ENCODE measurements around the gene C19orf73. TPM values are rescaled to one million over a fixed set of nuclear protein-coding genes. Genes with fewer than 3 reads are reported as not detected.

Gene C19orf73
- total RNA-seq (1 to 10 TPM; 1.4 to 2.5 TPM), polyA plus RNA-seq (3.1 TPM)

- no peaks in the 10 kb centered on the region for H3K9me3 Mint-ChIP-seq
- POLR2A ChIA-PET: no interaction called here
Observed at GRCh38 chr19:49118565-49119410, at the start of gene C19orf73. C19orf73 (minus strand) TSS chr19:49119143; CDS start chr19:49119022, 121 bp downstream.

GRCh38 chr19:49168421-49168820 is 49.5 kb upstream of the C19orf73 start:
- Mint-ChIP-seq H3K4me1 (no peaks in the 10 kb centered on the region), H3K27me3 (peaks cover 7 to 27% of the 10 kb centered on the region in 2 donors), H3K27ac (no peak overlapping the region), H3K36me3 (no peaks in the 10 kb centered on the region), H3K4me3 (no peak overlapping the region), H3K9me3 (no peaks in the 10 kb centered on the region)
- Histone ChIP-seq H3K4me1 (ENCODE audit: insufficient read depth, low read length) (no peaks in the 10 kb centered on the region), H3K36me3 (ENCODE audit: insufficient read depth, low read length) (no peaks in the 10 kb centered on the region), H3K9me3 (ENCODE audit: low read length) (no peaks in the 10 kb centered on the region), H3K4me3 (ENCODE audit: low read length) (no peak overlapping the region), H3K27ac (ENCODE audit: low read depth, low read length) (no peak overlapping the region), H3K27me3 (ENCODE audit: insufficient read depth, low read length, poor library complexity, severe bottlenecking) (no peaks in the 10 kb centered on the region)
- ChIA-PET CTCF (no interaction called here), POLR2A (no interaction called here)
- no peak for DNase-seq

More at GRCh38 chr19:49118565-49119410, at the start of gene C19orf73:
- Histone ChIP-seq H3K27me3 (ENCODE audit: insufficient read depth, low read length, poor library complexity, severe bottlenecking) (no peaks in the 10 kb centered on the region), H3K4me3 (ENCODE audit: low read length) (peak within 1 kb of the TSS; percentile 78), H3K9me3 (ENCODE audit: low read length) (no peaks in the 10 kb centered on the region), H3K4me1 (ENCODE audit: insufficient read depth, low read length) (peaks cover 15% of the 10 kb centered on the region), H3K36me3 (ENCODE audit: insufficient read depth, low read length) (no peaks in the 10 kb centered on the region), H3K27ac (ENCODE audit: low read depth, low read length) (peak within 1 kb of the TSS; percentile 93)
- H3K4me1 Mint-ChIP-seq: peaks cover 35 to 46% (median 41%) of the 10 kb centered on the region in 3 donors
- CTCF ChIA-PET: interaction anchor here (1.0 to 1.8 kb wide), 3 partner anchors 9 to 125 kb away, joined by 3 to 5 read pairs (median 3); partner anchors contain the start of genes GYS1 and RUVBL2
- no peaks in the 10 kb centered on the region for H3K27me3 Mint-ChIP-seq
- H3K4me3 Mint-ChIP-seq: peak within 1 kb of the TSS; percentile 84 to 93 (median 87)
- peaks cover 0 to 3% (median 0%) of the 10 kb centered on the region in 3 donors for H3K36me3 Mint-ChIP-seq
- DNase-seq: peak; percentile 93 to 97 (median 97)
- peak within 1 kb of the TSS; percentile 87 to 96 (median 90) for H3K27ac Mint-ChIP-seq

DNA sequence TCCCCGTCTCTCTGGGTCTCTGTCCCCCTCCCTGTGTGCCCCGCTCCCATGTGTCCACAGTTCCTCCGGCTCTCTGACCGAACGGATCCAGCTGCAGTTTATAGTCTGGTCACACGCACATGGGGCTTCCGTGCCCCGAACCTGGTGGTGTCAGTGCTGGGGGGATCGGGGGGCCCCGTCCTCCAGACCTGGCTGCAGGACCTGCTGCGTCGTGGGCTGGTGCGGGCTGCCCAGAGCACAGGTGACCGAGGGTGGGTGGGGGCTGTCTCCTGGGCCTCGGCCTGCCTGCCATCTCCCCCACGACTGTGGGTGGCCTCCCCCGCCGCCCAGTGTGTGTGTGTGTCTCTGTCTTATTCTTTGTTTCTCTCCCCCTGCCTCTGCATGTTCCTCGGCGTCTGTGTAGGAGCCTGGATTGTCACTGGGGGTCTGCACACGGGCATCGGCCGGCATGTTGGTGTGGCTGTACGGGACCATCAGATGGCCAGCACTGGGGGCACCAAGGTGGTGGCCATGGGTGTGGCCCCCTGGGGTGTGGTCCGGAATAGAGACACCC is 49.0 kb upstream of the C19orf73 start:
- H3K36me3 ChIP-seq (ENCODE audit: insufficient read depth, low read length): no peaks in the 10 kb centered on the region
- H3K27me3 ChIP-seq (ENCODE audit: insufficient read depth, low read length, poor library complexity, severe bottlenecking): no peaks in the 10 kb centered on the region
- Mint-ChIP-seq H3K4me1 (no peaks in the 10 kb centered on the region), H3K27me3 (peaks cover 7 to 27% of the 10 kb centered on the region in 2 donors), H3K4me3 (no peak overlapping the region), H3K36me3 (no peaks in the 10 kb centered on the region), H3K27ac (no peak overlapping the region), H3K9me3 (no peaks in the 10 kb centered on the region)
- DNase-seq: no peak
- POLR2A ChIA-PET: no interaction called here
- no peak overlapping the region for H3K27ac ChIP-seq (ENCODE audit: low read depth, low read length)
- H3K9me3 ChIP-seq (ENCODE audit: low read length): no peaks in the 10 kb centered on the region
- CTCF ChIA-PET: no interaction called here
- no peaks in the 10 kb centered on the region for H3K4me1 ChIP-seq (ENCODE audit: insufficient read depth, low read length)
- no peak overlapping the region for H3K4me3 ChIP-seq (ENCODE audit: low read length)

GRCh38 chr19:49165865-49166301 is 46.9 kb upstream of the C19orf73 start:
- Histone ChIP-seq H3K27me3 (ENCODE audit: insufficient read depth, low read length, poor library complexity, severe bottlenecking) (no peaks in the 10 kb centered on the region), H3K4me1 (ENCODE audit: insufficient read depth, low read length) (no peaks in the 10 kb centered on the region), H3K4me3 (ENCODE audit: low read length) (no peak overlapping the region), H3K27ac (ENCODE audit: low read depth, low read length) (no peak overlapping the region), H3K36me3 (ENCODE audit: insufficient read depth, low read length) (no peaks in the 10 kb centered on the region), H3K9me3 (ENCODE audit: low read length) (no peaks in the 10 kb centered on the region)
- CTCF ChIA-PET: no interaction called here
- Mint-ChIP-seq H3K4me3 (no peak overlapping the region), H3K9me3 (no peaks in the 10 kb centered on the region), H3K27ac (no peak overlapping the region), H3K4me1 (no peaks in the 10 kb centered on the region), H3K27me3 (peaks cover 7 to 27% of the 10 kb centered on the region in 2 donors), H3K36me3 (no peaks in the 10 kb centered on the region)
- POLR2A ChIA-PET: no interaction called here
- no peak for DNase-seq

- Mint-ChIP-seq H3K9me3 (no peaks in the 10 kb centered on the region), H3K4me3 (no peak overlapping the region), H3K36me3 (no peaks in the 10 kb centered on the region), H3K27me3 (peaks cover 7 to 33% of the 10 kb centered on the region in 2 donors), H3K27ac (no peak overlapping the region), H3K4me1 (no peaks in the 10 kb centered on the region)
- CTCF ChIA-PET: no interaction called here
- Histone ChIP-seq H3K36me3 (ENCODE audit: insufficient read depth, low read length) (no peaks in the 10 kb centered on the region), H3K27ac (ENCODE audit: low read depth, low read length) (no peak overlapping the region), H3K27me3 (ENCODE audit: insufficient read depth, low read length, poor library complexity, severe bottlenecking) (no peaks in the 10 kb centered on the region), H3K4me1 (ENCODE audit: insufficient read depth, low read length) (no peaks in the 10 kb centered on the region), H3K9me3 (ENCODE audit: low read length) (no peaks in the 10 kb centered on the region), H3K4me3 (ENCODE audit: low read length) (no peak overlapping the region)
- no peak for DNase-seq
- POLR2A ChIA-PET: no interaction called here
Observed at GRCh38 chr19:49165111-49165750, 46.3 kb upstream of the C19orf73 start.

GRCh38 chr19:49161987-49162386 is 43.0 kb upstream of the C19orf73 start:
- Mint-ChIP-seq H3K27ac (peak overlapping the region in 1 of 8 donors; percentile 64), H3K4me1 (peaks cover 4 to 10% (median 7%) of the 10 kb centered on the region in 3 donors), H3K9me3 (peaks cover 0 to 2% (median 0%) of the 10 kb centered on the region in 5 donors), H3K36me3 (no peaks in the 10 kb centered on the region), H3K27me3 (peaks cover 19 to 57% of the 10 kb centered on the region in 2 donors), H3K4me3 (no peak overlapping the region)
- ChIA-PET CTCF (interaction anchor here (1.5 kb wide), 1 partner anchor 15 kb away, joined by 4 read pairs; no protein-coding TSS in a partner anchor), POLR2A (no interaction called here)
- Histone ChIP-seq H3K4me1 (ENCODE audit: insufficient read depth, low read length) (peaks cover 9% of the 10 kb centered on the region), H3K27me3 (ENCODE audit: insufficient read depth, low read length, poor library complexity, severe bottlenecking) (peaks cover 14% of the 10 kb centered on the region), H3K27ac (ENCODE audit: low read depth, low read length) (no peak overlapping the region), H3K4me3 (ENCODE audit: low read length) (no peak overlapping the region), H3K9me3 (ENCODE audit: low read length) (no peaks in the 10 kb centered on the region), H3K36me3 (ENCODE audit: insufficient read depth, low read length) (no peaks in the 10 kb centered on the region)
- DNase-seq: no peak

DNA sequence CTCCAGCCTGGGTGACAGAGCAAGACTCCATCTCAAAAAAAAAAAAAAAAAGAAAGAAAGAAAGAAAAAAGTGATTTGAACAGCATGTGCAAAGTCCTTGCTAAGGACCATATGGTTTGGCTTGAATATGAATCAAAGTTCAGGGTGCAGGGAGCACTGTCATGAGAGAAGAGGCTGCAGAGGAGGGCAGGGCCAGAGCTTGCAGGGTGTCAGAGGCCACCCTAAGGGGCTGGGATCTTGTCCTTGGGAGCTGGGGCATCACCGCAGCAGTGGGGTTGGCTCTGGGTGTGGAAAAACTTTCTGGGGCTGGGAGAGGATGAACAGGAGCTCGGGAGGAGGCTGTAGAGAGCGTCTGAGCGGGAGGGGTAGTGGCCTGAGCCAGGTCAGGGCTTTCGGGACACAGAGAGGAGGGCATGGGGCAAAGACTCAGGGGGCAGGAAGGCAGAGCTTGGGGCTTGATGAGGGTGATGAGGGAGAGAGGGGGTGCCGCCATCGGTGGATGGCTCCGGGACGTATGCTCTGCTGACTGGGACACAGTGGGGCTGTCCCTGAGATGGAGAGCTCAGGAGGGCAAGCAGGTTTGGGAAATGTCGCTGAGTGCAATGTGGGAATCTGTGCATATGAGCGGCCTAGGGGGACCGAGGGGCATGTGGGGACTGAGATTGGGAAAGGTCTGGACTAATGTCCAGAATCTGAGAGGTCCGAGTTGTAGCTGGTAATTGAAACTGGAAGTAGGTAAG is 41.7 kb upstream of the C19orf73 start:
- Mint-ChIP-seq H3K4me1 (peaks cover 4 to 10% (median 7%) of the 10 kb centered on the region in 3 donors), H3K36me3 (no peaks in the 10 kb centered on the region), H3K9me3 (peaks cover 0 to 2% (median 0%) of the 10 kb centered on the region in 5 donors), H3K4me3 (no peak overlapping the region), H3K27me3 (peaks cover 23 to 57% of the 10 kb centered on the region in 2 donors), H3K27ac (no peak overlapping the region)
- CTCF ChIA-PET: interaction anchor here (1.5 to 1.7 kb wide), 2 partner anchors 14 to 161 kb away, joined by 4 to 5 read pairs; no protein-coding TSS in a partner anchor
- H3K27me3 ChIP-seq (ENCODE audit: insufficient read depth, low read length, poor library complexity, severe bottlenecking): peaks cover 14% of the 10 kb centered on the region
- POLR2A ChIA-PET: no interaction called here
- H3K4me1 ChIP-seq (ENCODE audit: insufficient read depth, low read length): peaks cover 9% of the 10 kb centered on the region
- H3K9me3 ChIP-seq (ENCODE audit: low read length): no peaks in the 10 kb centered on the region
- no peak overlapping the region for H3K27ac ChIP-seq (ENCODE audit: low read depth, low read length)
- no peak for DNase-seq
- no peaks in the 10 kb centered on the region for H3K36me3 ChIP-seq (ENCODE audit: insufficient read depth, low read length)
- no peak overlapping the region for H3K4me3 ChIP-seq (ENCODE audit: low read length)
